KG1 (cell line): ENCODE measurements around the gene TMEM141.
"Not testable (repeated sequence)": the region's sequence is repeated elsewhere in the genome, so short reads cannot be mapped to it uniquely, and the experiment has no call there.

Experiments
- DNase-seq: peaks from one replicate; lab custom pipeline; 2025; lab: John Stamatoyannopoulos, UW

TMEM141 gene

DNA sequence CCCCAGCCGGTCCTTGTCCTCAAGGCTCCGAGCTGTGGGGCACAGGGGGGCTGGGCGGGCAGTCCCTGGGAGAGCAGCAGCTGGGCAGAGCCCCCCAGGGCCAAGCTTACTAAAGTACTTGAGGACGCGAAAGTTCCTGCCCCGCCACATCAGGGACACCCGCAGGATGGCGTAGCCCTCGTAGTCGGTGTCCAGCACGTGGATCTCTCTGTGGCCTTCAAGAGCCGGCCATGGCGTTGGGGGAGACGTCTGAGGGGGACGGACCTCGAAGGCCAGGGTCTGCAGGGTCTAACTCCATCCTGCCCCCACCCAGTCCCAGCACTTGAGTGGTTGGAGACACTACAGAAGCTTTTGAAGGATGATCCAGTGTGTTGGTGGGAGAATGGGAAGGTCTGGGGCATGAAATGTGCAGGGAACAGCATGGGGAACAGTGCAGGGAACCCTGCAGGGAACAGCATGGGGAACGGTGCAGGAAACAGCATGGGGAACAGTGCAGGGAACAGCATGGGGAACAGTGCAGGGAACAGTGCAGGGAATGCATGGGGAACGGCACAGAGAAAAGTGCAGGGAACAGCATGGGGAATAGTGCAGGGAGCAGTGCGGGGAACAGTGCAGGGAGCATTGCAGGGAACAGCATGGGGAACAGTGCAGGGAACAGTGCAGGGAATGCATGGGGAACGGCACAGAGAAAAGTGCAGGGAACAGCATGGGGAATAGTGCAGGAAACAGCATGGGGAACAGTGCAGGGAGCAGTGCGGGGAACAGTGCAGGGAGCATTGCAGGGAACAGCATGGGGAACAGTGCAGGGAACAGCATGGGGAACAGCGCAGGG is 35.6 kb upstream of the TMEM141 start:
- not testable (repeated sequence) for DNase-seq

GRCh38 chr9:136756134-136756438 is 35.1 kb upstream of the TMEM141 start:
- no peak for DNase-seq

DNA sequence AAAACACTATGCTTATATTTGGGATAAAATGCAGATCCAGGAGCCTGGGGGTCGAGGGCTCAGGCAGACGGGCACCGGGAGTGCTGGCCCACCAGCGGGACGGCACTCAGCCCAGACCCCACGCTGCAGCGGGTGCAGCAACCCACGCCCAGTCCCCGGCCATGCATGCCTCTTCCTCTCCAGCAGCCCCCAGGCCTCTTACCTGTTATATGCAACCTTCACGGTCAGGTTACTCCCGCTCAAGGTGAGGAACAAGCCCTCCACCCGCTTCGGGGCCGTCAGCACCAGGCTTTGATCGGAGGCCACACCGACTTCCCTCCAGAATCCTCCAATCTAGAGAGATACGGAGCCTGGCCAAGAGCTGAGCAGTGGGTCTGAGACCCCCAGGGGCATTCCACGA is 34.3 kb upstream of the TMEM141 start:
- no peak for DNase-seq

- DNase-seq = no peak
These were observed 33.8 kb upstream of the TMEM141 start for GRCh38 chr9:136757328-136757727.

GRCh38 chr9:136757751-136758140 is 33.4 kb upstream of the TMEM141 start:
- no peak for DNase-seq

GRCh38 chr9:136759001-136759400 is 32.1 kb upstream of the TMEM141 start:
- no peak for DNase-seq

DNA sequence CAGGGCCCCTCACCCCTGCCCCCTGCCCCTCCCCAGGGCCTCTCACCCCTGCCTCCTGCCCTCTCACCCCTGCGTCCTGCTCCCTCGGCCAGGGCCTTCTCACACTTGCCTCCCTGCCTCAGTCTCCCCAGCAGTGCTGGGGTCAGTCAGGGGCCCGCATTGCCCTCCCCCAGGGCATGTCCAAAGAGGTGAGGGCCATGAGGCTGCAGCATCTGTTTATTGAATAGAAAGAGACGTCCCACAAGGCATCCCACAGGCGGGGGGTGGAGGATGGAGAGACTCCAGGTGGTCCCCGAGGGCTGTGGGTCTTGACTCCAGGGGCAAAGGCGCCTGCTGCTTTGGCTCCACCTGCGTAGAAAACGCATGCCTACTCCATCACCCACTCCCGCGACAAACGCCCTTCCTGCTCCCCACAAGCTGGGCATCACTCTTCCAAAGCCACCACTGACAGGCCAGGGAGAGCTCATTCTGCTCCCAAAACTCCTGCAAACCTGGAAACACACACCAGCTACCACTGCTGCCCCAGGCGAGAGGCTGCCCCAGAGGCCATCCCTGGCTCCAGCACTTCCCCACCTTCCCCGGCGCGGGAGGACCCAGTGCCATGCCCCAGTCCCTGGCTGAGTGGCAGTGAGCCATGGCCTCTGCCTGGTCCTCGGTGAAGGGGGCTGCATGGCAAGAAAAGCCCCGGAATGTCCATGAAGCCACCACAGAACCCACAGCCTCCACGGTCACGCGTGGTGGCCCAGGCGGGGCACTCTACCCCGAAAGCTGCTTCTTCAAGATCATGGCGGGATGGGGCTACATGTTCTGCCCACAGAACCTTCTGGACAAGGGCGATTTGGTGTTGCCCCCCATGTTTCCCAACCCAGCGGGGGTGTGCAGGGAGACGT is 31.5 kb upstream of the TMEM141 start:
- no peak for DNase-seq

DNA sequence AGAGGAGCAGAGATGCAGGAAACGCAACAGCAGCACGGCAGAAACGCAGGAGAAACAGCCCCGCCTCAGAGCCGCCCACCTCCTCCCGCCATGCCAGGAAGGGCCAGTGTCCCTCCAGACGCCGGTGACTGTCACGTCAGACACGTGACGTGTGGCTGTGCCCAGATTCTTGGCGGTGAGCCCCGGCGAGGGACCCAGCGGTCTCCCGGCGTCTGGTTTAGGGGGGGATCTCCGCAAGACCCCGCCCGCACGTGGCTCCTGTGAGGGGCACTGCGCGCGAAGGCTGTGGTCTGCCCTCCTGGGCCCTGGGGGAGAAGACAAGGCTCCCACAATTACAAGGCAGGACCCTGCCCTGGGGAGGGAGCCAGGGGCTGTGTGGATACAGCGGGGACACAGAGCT is 30.7 kb upstream of the TMEM141 start:
- DNase-seq = no peak

- not testable (repeated sequence) for DNase-seq
These were observed 30.2 kb upstream of the TMEM141 start for GRCh38 chr9:136760834-136761544.

GRCh38 chr9:136761545-136761981 is 29.6 kb upstream of the TMEM141 start:
- no peak for DNase-seq

GRCh38 chr9:136762221-136762691 is 28.9 kb upstream of the TMEM141 start:
- no peak for DNase-seq

GRCh38 chr9:136762915-136763648 is 28.1 kb upstream of the TMEM141 start:
- DNase-seq = no peak

- no peak for DNase-seq
These were observed 27.5 kb upstream of the TMEM141 start for GRCh38 chr9:136763649-136764035.

GRCh38 chr9:136764301-136764891 is 26.7 kb upstream of the TMEM141 start, which contains the start of gene LCN15:
Gene LCN15 (minus strand): TSS chr9:136764518. CDS start chr9:136764488, 30 bp downstream.
- DNase-seq = no peak

- DNase-seq = no peak
These were observed 26.1 kb upstream of the TMEM141 start for GRCh38 chr9:136765041-136765440.

DNA sequence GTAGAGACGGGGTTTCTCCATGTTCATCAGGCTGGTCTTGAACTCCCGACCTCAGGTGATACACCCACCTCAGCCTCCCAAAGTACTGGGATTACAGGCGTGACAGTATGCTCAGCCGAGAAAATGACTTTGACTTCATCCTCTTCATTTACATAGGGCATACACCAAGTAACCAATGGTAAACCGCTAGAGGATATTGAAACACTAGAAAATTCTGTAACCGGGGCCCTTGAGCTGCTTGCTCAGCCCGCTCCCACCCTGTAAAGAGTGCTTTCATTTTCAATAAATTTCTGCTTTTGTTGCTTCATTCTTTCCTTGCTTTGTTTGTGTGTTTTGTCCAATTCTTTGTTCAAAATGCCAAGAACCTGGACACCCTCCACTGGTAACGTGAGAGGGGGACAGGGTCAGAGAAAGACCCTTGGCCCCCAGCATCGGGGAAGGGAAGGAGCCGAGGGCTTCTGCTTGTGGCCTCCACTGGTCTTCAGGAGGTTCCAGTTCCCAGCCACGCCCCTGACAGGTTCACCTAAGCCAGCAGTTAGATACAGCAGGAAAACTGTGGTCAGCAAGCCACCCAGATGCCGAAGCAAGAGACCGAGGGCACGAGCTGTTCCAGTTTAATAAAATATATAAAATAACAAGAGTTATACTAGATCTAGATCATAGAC is 25.3 kb upstream of the TMEM141 start:
- not testable (repeated sequence) for DNase-seq

- DNase-seq = not testable (repeated sequence)
These were observed 24.6 kb upstream of the TMEM141 start for GRCh38 chr9:136766410-136767120.

DNA sequence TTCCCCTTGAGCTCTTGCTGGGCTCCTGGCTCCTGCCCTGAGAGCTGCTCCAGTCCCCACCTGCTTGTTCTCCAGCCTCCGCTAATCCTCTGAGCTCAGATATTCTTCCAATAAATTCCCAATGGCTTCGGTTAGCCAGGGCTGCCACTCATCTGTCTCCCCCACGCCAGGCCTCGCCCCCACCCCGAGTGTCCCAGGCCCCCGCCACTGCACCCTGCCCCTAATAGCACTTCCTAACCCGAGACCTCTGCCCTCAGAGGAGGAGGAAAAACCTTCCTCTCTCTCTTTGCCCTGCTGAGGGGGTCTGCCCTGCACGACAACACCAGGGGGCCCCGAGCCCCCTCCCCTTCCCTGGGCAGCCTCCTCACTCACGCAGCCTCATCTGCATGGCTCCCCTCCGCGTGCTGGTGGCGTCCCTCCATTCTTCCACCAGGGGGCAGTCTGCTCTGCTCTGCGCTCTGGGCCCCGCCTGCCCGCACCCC is 21.4 kb upstream of the TMEM141 start:
- DNase-seq = no peak

GRCh38 chr9:136771907-136772415 is 19.2 kb upstream of the TMEM141 start:
- no peak for DNase-seq
